Coronary artery (tissue), 2 donors: Measurements from ENCODE around the gene EML1.

Experiments used
- DNase-seq: peaks from one replicate; pipeline ENCODE4 v3.0.0-alpha.2; 2017; ENCODE audit warnings: low spot score
- H3K27ac ChIP-seq, 2 donors: fragments of 200-600 bp; sonication (generic); one replicate each; pipeline ENCODE4 v1.5.1; 2016 to 2019
- H3K4me3 ChIP-seq: fragments of 200-600 bp; sonication (generic); 2 replicates; pipeline ENCODE4 v1.5.1; 2016; ENCODE audit warnings: mild to moderate bottlenecking, moderate library complexity
- TF ChIP-seq, protein P1 (sequence below): fragments of 200-600 bp; sonication (generic); IDR thresholded peaks from one replicate; pipeline ENCODE4 v1.5.1; 2019; ENCODE audit warnings: antibody characterized with exemption

Gene EML1

DNA sequence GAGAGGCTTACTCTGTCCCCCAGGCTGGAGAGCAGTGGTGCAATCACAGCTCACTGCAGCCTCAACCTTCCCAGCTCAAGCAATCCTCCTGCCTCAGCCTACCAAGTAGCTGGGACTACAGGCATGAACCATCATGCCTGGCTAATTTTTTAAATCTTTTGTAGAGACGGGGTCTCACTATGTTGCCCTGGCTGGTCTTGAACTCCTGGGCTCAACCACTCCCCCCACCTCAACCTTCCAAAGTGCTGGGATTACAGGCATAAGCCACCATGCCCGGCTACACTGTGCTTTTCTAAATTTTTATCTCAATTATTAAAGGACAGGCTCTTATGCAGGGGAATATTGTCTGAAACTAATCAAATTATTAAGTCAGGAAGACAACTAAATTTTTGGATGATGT, 44.6 kb downstream of the EML1 start:
- no peak overlapping the region for H3K27ac ChIP-seq
- H3K4me3 ChIP-seq = no peak overlapping the region
- TF ChIP-seq, protein P1, sequence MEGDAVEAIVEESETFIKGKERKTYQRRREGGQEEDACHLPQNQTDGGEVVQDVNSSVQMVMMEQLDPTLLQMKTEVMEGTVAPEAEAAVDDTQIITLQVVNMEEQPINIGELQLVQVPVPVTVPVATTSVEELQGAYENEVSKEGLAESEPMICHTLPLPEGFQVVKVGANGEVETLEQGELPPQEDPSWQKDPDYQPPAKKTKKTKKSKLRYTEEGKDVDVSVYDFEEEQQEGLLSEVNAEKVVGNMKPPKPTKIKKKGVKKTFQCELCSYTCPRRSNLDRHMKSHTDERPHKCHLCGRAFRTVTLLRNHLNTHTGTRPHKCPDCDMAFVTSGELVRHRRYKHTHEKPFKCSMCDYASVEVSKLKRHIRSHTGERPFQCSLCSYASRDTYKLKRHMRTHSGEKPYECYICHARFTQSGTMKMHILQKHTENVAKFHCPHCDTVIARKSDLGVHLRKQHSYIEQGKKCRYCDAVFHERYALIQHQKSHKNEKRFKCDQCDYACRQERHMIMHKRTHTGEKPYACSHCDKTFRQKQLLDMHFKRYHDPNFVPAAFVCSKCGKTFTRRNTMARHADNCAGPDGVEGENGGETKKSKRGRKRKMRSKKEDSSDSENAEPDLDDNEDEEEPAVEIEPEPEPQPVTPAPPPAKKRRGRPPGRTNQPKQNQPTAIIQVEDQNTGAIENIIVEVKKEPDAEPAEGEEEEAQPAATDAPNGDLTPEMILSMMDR = no peak
- no peak for DNase-seq

DNA sequence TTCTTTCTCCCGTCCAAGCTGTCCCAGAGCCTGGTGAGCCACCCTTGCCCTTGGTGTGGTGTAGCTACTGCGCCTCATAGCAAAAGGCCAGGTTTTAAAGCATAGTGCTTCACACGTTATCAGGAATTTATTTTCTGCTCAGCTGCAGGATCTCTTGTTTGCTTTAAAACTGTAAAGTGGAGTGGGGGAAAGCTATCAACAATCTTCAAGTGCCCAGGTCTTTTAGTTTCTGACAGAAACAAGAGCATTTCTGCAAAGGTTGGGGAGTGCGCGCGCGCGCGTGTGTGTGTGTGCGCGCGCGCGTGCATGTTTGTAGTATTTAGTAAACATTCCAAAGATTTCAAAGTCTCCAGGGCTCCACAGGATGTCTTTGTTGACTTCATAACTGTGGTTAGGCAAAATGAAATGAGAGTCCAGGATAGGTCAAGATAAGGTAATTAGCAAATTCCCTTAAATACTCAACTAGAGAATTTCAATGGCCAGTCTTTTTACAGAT, 45.5 kb downstream of the EML1 start:
- Histone ChIP-seq H3K4me3 (no peak overlapping the region), H3K27ac (no peak overlapping the region)
- TF ChIP-seq, protein P1 = no peak
- no peak for DNase-seq

DNA sequence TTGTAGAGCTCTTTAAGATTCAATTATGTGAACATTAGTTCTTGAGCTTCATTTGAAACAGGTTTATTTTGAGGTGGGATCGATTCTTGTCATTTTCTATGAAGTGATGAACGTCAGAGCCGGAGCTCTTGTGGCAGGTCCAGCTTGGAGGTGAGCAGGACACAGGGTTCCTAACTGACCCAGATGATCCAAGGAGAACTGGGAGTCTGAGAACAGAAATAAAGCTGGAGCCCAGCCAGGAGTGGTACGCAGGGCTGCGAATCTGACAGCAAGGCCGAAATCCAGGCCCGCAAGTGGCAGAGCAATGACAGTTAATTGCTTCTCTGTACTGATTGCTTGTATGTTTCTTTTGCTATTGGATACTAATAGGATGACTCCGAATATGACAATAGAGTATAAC, 46.5 kb downstream of the EML1 start:
- no peak overlapping the region for H3K27ac ChIP-seq
- TF ChIP-seq, protein P1 = no peak
- DNase-seq = no peak
- H3K4me3 ChIP-seq = no peak overlapping the region

DNA sequence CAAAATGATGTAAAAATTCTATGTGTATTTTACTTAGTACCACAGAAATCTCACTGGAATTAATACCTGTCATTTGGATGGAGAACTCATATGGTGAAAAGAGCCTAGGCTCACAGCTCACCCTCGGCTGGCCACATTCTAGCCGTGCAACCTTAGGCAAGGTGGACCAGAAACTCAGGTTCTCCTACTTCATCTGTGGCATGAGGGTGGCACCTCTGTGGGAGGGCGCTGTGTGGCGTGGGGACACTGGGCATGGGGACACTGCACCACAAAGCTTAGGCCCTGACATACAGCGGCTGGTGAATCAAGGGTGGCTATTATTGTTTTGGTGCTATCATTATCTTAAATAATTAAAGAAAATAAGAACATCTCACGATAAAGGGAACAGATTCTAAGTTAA, 47.1 kb downstream of the EML1 start:
- no peak for DNase-seq
- Histone ChIP-seq H3K4me3 (no peak overlapping the region), H3K27ac (no peak overlapping the region)
- TF ChIP-seq, protein P1 = no peak

DNA sequence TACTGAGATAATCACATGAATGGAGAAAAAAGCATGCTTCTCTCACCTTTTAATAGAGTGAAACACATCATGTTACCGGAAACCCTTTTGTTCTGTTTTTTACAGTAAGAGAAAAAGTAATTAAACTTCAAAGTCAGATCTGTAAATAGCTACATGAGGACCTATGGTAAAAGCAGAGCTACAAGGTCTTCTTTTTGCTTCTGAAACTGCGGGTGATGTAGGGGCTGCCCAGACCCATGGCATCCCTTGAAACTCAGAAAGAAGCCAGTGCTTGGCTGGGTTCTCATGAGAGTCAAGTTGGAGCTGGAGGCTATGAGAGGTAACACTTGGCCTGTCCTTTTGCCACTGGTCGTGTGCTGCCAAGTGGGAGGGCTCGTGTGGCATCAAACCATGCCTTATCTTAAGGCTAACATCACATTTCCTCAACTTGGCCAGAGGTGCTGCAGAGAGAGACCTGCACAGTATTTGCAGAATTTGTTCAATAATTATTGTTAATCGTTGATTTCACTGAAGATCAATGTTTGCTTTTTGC, 47.6 kb downstream of the EML1 start:
- Histone ChIP-seq H3K4me3 (no peak overlapping the region), H3K27ac (no peak overlapping the region)
- TF ChIP-seq, protein P1 = no peak
- no peak for DNase-seq

DNA sequence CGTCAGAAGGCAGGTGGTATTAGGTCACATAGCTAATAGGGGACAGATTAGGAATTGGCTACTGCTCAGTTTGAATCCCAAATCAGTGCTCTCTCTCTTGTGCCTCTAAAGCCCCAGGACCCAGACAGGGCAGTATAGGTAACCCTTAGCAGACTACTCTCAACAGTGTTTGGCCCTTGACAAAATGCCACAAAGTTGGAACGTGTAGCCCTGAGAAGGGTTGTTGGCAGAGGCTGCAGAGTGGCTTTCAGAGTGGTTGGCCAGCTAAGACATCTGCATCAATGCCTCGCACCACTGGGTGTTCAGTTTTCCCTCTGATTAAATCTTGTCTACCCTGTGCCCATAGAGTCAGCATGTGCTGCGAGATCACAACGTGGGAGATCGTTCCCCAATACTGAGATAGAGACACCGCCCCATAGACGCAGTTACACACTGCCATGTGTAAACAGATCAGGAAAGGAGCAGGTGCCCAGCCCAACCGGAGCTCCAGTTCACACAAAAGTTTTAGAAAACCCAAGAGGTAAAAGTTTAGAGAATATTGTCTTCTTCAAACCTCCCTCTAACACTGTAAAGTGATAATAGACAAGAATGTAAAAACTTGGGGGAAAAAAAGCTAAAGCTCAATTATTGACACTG, 48.3 kb downstream of the EML1 start:
- TF ChIP-seq, protein P1 = no peak
- Histone ChIP-seq H3K4me3 (no peak overlapping the region), H3K27ac (no peak overlapping the region)
- no peak for DNase-seq

DNA sequence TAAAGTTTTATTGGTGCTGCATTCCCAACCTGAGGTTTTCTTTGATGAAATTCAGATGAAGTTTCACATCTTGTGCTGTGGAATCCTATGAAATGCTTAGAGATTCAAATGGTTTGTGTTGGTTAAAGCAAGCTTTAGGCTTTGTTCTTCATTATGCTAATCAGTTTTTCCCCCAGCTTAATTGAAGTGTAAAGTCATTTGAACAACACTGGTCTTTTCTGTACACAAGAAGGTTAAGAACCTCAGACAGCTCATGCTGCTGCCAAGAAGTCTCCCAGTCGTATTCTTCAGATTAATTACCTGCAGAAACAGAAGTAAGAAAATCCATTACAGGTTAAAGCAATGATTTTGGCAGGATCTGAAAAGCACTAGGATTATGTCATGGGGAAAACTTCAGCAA, 48.9 kb downstream of the EML1 start:
- Histone ChIP-seq H3K27ac (no peak overlapping the region), H3K4me3 (no peak overlapping the region)
- TF ChIP-seq, protein P1 = no peak
- DNase-seq = no peak
